Ectodermal cell (in vitro differentiated cells): ENCODE data around the gene RGS3.

ENCODE experiments used
- H3K27ac ChIP-seq: 2 replicates; pipeline ENCODE4 v1.7.0; 2013; ENCODE audit warnings: mild to moderate bottlenecking, low read depth, low read length; ENCODE audit not compliant: insufficient read depth, poor library complexity, severe bottlenecking
- H3K27me3 ChIP-seq: 2 replicates; pipeline ENCODE4 v1.7.0; 2013; ENCODE audit warnings: mild to moderate bottlenecking, low read length; ENCODE audit not compliant: insufficient read depth, control insufficient read depth, poor library complexity, severe bottlenecking
- H3K36me3 ChIP-seq: one replicate; pipeline ENCODE4 v1.7.0; 2013; ENCODE audit warnings: low read length; ENCODE audit not compliant: control insufficient read depth, insufficient read depth
- H3K4me1 ChIP-seq: one replicate; pipeline ENCODE4 v1.7.0; 2013; ENCODE audit warnings: low read length; ENCODE audit not compliant: control insufficient read depth, insufficient read depth
- H3K4me3 ChIP-seq: 2 replicates; pipeline ENCODE4 v1.7.0; 2013; ENCODE audit warnings: low read depth, low read length, control low read depth; ENCODE audit not compliant: insufficient read depth
- H3K9me3 ChIP-seq: 2 replicates; pipeline ENCODE4 v1.7.0; 2013; ENCODE audit warnings: mild to moderate bottlenecking, low read length, moderate library complexity; ENCODE audit not compliant: control insufficient read depth
- WGBS, 2 experiments: methylation state at CpG; one replicate each; pipeline ENCODE4 v1.1.7; 2013; ENCODE audit warnings: missing lambda C conversion rate in 2 of 2; 5-methylcytosine and 5-hydroxymethylcytosine counted together

The RGS3 gene

DNA sequence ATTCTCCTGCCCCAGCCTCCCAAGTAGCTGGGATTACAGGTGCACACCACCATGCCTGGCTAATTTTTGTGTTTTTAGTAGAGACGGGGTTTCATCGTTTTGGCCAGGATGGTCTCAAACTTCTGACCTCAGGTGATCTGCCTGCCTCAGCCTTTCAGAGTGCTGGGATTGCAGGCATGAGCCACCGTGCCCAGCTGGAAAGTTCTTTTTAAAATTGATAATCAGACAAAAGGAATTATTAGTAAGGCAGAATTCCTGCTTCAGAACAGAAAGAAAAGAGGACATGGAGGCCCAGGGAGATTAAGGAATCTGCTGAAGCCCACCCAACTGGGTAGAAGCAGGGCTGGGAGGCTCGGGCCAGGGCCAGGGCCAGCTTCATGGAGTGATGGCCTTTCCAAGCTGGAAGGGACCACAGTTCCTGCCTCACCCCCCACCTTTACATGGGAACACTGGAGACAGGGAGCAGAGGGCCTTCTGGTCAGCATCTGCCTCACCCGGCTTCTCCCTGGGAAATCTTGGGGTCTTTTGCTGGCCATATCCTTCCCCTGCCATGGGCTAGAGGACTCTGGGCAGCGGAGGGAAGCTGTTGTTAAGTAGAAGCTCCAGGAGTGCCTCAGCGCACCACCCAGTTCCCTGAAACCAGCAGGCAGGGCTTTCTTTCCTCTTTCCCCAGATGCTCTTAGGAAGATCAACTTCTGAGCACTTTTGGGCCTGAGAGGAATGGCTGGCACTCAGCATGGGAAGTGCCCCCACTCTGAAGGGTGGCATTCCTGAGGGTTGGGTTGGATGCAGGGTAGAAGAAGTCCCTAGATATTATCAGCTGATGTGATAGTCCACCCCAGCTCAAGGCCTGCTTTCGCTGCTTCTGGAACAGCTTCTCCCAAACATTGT is 70.1 kb downstream of the RGS3 start:
- H3K27me3 ChIP-seq, result no peaks in the 10 kb centered on the region
- no peaks in the 10 kb centered on the region for H3K36me3 ChIP-seq
- H3K4me1 ChIP-seq, result peaks cover 16% of the 10 kb centered on the region
- no peaks in the 10 kb centered on the region for H3K9me3 ChIP-seq
- no peak overlapping the region for H3K4me3 ChIP-seq
- 93% methylated on average over 8 of the region's 8 CpGs for WGBS, 2 experiments
- no peak overlapping the region for H3K27ac ChIP-seq

DNA sequence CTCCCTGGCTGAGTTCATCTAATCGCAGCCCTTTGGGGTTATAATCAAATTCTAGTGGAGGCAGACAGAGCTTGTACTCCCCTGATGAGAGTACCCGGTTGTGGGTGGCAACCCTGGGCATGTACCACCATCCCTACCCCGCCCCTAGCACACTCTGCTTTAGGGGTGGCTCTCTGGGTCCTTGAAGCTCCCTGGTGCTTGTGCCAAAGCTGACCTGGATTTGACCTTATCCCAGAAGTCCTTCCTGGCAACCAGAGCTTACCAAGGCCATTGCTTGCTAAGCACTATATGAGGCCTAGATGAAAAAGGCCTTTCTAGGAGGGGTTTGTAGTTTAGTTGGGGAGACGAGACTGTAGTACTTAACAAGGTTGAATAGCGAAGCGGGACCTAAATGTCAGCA is 72.2 kb downstream of the RGS3 start:
- no peak overlapping the region for H3K4me3 ChIP-seq
- peaks cover 22% of the 10 kb centered on the region for H3K4me1 ChIP-seq
- H3K27me3 ChIP-seq, result no peaks in the 10 kb centered on the region
- no peaks in the 10 kb centered on the region for H3K9me3 ChIP-seq
- no peaks in the 10 kb centered on the region for H3K36me3 ChIP-seq
- 94 to 97% methylated on average over 6 of the region's 6 CpGs for WGBS, 2 experiments
- H3K27ac ChIP-seq, result no peak overlapping the region

DNA sequence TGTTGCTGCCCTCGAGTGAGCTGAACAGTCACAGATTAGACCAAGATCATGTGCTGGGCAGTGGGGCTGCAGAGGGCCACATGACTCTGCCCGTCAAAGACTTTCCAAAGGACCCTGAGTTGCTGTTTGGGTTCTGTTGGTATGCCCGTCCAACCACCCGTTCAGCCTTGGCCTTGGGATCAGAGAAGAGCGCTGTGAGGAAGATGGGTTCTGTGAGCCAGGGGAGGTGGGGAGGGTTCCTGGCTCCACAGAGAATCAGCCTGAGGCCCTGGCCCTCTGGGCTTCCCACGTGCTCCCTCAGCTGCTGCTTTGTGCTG is 72.6 kb downstream of the RGS3 start:
- WGBS, 2 experiments, result 71 to 81% methylated on average over 6 of the region's 6 CpGs
- H3K27ac ChIP-seq, result no peak overlapping the region
- H3K27me3 ChIP-seq, result no peaks in the 10 kb centered on the region
- H3K36me3 ChIP-seq, result no peaks in the 10 kb centered on the region
- no peaks in the 10 kb centered on the region for H3K9me3 ChIP-seq
- peaks cover 23% of the 10 kb centered on the region for H3K4me1 ChIP-seq
- no peak overlapping the region for H3K4me3 ChIP-seq

DNA sequence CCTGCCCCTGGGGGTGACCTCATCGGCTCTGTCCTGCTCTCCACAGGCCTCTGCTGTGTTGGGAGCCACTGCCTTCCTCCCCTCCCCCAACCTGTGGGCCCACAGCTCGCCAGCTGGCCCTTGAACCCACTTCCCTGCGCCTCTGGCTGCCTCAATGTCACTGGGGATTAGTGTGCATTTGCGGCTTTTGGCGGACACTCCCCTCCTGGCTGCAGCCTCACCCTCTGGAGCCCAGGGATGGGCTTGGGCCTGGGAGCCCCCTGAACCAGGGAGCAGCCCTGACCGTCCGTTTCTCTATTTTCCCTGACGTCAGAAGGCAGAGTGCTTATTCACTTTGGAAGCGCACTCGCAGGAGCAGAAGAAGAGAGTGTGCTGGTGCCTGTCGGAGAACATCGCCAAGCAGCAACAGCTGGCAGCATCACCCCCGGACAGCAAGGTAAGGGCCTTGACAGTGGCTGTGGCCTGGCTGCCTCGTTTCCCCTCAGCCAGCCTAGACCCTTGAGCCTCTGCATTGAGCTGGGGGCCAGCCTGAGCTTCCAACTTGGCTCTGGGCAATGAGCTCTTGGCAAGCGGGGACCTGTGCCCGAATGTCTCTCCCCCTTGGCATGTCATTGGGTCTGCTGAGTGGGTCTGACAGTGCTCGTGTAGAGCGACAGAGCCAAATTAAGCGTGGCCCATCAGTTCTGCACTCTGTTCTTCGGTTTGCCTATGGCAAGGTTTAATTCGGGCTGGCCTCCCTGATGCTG is 73.1 kb downstream of the RGS3 start:
- no peaks in the 10 kb centered on the region for H3K27me3 ChIP-seq
- no peaks in the 10 kb centered on the region for H3K9me3 ChIP-seq
- H3K4me3 ChIP-seq, result no peak overlapping the region
- no peak overlapping the region for H3K27ac ChIP-seq
- WGBS, 2 experiments, result 84 to 87% methylated on average over 21 of the region's 21 CpGs
- no peaks in the 10 kb centered on the region for H3K36me3 ChIP-seq
- H3K4me1 ChIP-seq, result peaks cover 26% of the 10 kb centered on the region

GRCh38 chr9:113537229-113537810 is 73.8 kb downstream of the RGS3 start:
- H3K4me3 ChIP-seq, result no peak overlapping the region
- H3K9me3 ChIP-seq, result no peaks in the 10 kb centered on the region
- whole genome bisulfite sequencing, 2 experiments, result 93 to 95% methylated on average over 7 of the region's 7 CpGs
- H3K27me3 ChIP-seq, result no peaks in the 10 kb centered on the region
- no peak overlapping the region for H3K27ac ChIP-seq
- peaks cover 26% of the 10 kb centered on the region for H3K4me1 ChIP-seq
- no peaks in the 10 kb centered on the region for H3K36me3 ChIP-seq

DNA sequence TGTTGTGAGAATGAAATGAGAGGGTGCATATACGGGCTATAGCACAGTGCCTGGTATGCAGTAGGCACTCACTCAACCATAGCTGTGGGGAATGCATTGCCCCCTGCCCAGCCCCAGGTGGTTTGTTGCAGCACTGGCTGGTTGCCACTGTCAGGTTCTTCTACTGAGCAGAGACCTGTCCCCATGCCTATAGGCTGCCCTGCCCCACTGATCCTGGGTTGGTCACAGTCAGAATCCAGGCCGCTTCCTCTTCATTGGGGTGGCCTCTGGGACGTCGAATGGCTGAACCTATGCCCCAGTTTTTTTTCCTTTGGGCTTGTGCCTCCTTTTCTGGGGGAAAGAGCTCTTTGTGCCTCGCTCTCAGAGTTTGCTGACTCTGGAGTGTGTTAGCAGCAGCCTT is 74.6 kb downstream of the RGS3 start:
- H3K36me3 ChIP-seq, result no peaks in the 10 kb centered on the region
- no peaks in the 10 kb centered on the region for H3K27me3 ChIP-seq
- H3K4me3 ChIP-seq, result no peak overlapping the region
- no peak overlapping the region for H3K27ac ChIP-seq
- 93 to 95% methylated on average over 5 of the region's 5 CpGs for WGBS, 2 experiments
- H3K4me1 ChIP-seq, result peaks cover 34% of the 10 kb centered on the region
- H3K9me3 ChIP-seq, result no peaks in the 10 kb centered on the region

GRCh38 chr9:113538701-113539430 is 75.3 kb downstream of the RGS3 start:
- Histone ChIP-seq H3K27me3 (no peaks in the 10 kb centered on the region), H3K36me3 (no peaks in the 10 kb centered on the region)
- 91 to 92% methylated on average over 14 of the region's 14 CpGs for WGBS, 2 experiments

DNA sequence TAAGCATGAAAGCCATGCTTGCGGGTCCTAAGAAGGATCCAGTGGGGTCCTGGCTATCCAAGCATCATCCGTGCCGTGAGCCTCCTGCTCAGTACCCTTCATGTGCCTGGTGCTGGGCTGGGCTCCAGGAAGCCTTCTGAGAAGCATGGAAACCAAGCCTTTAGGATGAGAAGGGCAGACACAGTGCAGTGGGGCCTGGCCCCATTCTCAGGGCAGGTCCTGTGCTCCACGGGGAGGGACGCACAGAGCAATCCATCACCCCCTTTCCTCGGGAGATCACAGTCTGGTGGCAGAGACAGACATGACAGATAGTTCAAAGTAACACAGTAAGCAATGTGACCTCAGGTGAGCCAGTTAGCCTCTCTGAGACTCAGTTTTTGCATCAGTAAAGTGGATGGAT is 76.9 kb downstream of the RGS3 start:
- peaks cover 36% of the 10 kb centered on the region for H3K4me1 ChIP-seq
- no peaks in the 10 kb centered on the region for H3K9me3 ChIP-seq
- WGBS, 2 experiments, result 93 to 95% methylated on average over 6 of the region's 6 CpGs
- H3K27me3 ChIP-seq, result no peaks in the 10 kb centered on the region
- H3K36me3 ChIP-seq, result no peaks in the 10 kb centered on the region
- H3K27ac ChIP-seq, result no peak overlapping the region
- no peak overlapping the region for H3K4me3 ChIP-seq

More at GRCh38 chr9:113538701-113539430, 75.3 kb downstream of the RGS3 start:
- H3K27ac ChIP-seq, result no peak overlapping the region
- no peak overlapping the region for H3K4me3 ChIP-seq
- H3K9me3 ChIP-seq, result no peaks in the 10 kb centered on the region
- H3K4me1 ChIP-seq, result peaks cover 34% of the 10 kb centered on the region

DNA sequence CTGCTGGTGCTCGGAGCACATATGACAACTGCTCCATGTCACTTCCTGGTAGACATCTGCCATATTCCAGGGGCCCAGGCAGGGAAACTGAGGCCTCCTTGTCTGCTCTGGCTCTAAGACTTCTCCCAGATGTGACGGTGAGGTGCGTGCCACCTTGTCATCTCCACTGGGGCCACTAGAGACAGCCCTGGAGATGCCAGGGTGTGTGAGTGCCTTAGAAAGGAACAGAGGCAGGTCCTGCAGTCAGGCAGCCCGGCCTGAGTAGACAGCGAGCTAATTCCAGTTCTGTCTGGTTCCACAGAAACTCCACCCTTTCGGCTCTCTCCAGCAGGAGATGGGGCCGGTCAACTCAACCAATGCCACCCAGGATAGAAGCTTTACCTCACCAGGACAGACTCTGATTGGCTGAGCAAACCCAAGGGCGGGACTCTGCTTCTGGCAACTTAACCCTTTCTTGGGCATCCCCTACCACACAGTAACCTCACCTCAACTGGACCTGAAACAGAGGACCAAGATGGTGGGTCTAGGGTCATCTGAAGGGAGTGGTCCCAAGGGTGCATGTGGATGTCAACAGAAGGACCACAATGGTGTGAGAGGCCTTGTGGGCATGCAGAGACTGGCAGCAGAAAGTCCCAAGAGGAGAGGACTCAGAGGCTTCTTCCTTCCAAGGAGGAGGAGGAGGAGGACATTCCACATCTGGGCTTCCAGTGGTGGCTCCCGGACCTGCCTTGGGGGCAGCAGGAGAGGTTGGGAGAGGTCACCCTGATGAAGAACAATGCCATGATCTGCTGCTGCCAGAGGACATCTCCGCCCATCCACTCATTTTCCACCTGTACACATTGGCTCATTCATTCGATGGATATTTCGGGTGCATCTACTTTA is 77.7 kb downstream of the RGS3 start:
- Histone ChIP-seq H3K4me1 (peaks cover 29% of the 10 kb centered on the region), H3K27me3 (no peaks in the 10 kb centered on the region), H3K36me3 (no peaks in the 10 kb centered on the region), H3K27ac (no peak overlapping the region), H3K4me3 (no peak overlapping the region), H3K9me3 (no peaks in the 10 kb centered on the region)
- WGBS, 2 experiments, result 60 to 64% methylated on average over 12 of the region's 12 CpGs
